GM23338 (cell line): ENCODE results near the gene TRIO.

Experiments
- CREB1 ChIP-seq: fragments of 250-450 bp; sonication (Bioruptor Pico); IDR thresholded peaks from 2 replicates; pipeline ENCODE4 v1.5.0; 2020; ENCODE audit warnings: low read depth, mild to moderate bottlenecking, moderate library complexity
- CTCF ChIP-seq, 2 experiments: fragments of 200-600 bp in 1 of 2; sonication (generic) in 1 of 2; conservative IDR thresholded peaks; 2 replicates each; pipeline versions ENCODE4 v1.5.1 to v1.6.1; 2016 to 2017; ENCODE audit warnings: antibody characterized with exemption in 2 of 2, low read depth in 2 of 2, mild to moderate bottlenecking in 2 of 2, moderate library complexity in 1 of 2
- ETS1 ChIP-seq: IDR thresholded peaks from 2 replicates; pipeline ENCODE4 v1.6.1; 2016; ENCODE audit warnings: antibody characterized with exemption
- EZH2 ChIP-seq: fragments of 200-600 bp; sonication (generic); IDR thresholded peaks from one replicate; pipeline ENCODE4 v1.8.0; 2017; ENCODE audit warnings: antibody characterized with exemption, mild to moderate bottlenecking, low read depth; ENCODE audit not compliant: unreplicated experiment
- EZH2phosphoT487 ChIP-seq: fragments of 200-600 bp; sonication (generic); IDR thresholded peaks from one replicate; pipeline ENCODE4 v1.8.1; 2018; ENCODE audit warnings: antibody characterized with exemption; ENCODE audit not compliant: unreplicated experiment
- NANOG ChIP-seq: IDR thresholded peaks from 2 replicates; pipeline ENCODE4 v1.6.1; 2016; ENCODE audit warnings: antibody characterized with exemption, borderline replicate concordance
- POLR2AphosphoS5 ChIP-seq: IDR thresholded peaks from 2 replicates; pipeline ENCODE4 v1.6.1; 2016; ENCODE audit warnings: antibody characterized with exemption, low read depth
- REST ChIP-seq: IDR thresholded peaks from one replicate; pipeline ENCODE4 v1.6.1; 2018; ENCODE audit warnings: antibody characterized with exemption; ENCODE audit not compliant: unreplicated experiment
- STAT1 ChIP-seq: IDR thresholded peaks from one replicate; pipeline ENCODE4 v1.6.1; 2016; ENCODE audit warnings: antibody characterized with exemption; ENCODE audit not compliant: unreplicated experiment
- ZNF114 ChIP-seq: fragments of 250-450 bp; sonication (Bioruptor Pico); IDR thresholded peaks from 2 replicates; pipeline ENCODE4 v1.5.0; 2020; ENCODE audit warnings: mild to moderate bottlenecking, moderate library complexity
- ZNF331 ChIP-seq: fragments of 250-450 bp; sonication (Bioruptor Pico); IDR thresholded peaks from 2 replicates; pipeline ENCODE4 v1.5.0; 2020; ENCODE audit warnings: low read depth, mild to moderate bottlenecking, moderate library complexity
- ZNF462 ChIP-seq: fragments of 250-450 bp; sonication (Bioruptor Pico); IDR thresholded peaks from 2 replicates; pipeline ENCODE4 v1.5.0; 2020; ENCODE audit warnings: mild to moderate bottlenecking, moderate library complexity

GRCh38 chr5:14165375-14166106 is 22.4 kb downstream of the TRIO start:
- TF ChIP-seq CTCF (conservative IDR thresholded peaks at IDR 0.05; ENCODE audit: low read depth in 2 of 2) (no peak), ETS1 (no peak), ZNF331 (CRISPR knock-in tag) (no peak), EZH2phosphoT487 (no peak), NANOG (no peak), ZNF114 (CRISPR knock-in tag) (no peak), POLR2AphosphoS5 (no peak), EZH2 (no peak), STAT1 (no peak), REST (no peak), CREB1 (CRISPR knock-in tag) (no peak), ZNF462 (CRISPR knock-in tag) (no peak)
